IMR-90 (cell line): ENCODE results near the gene PARP11. TPM values are rescaled to one million over a fixed set of nuclear protein-coding genes. Genes with fewer than 3 reads are reported as not detected.

Experiments used
- ATAC-seq: fragments of 200-7000 bp; cut with Tn5 transposase; 2 replicates; pipeline ENCODE4 v1.9.1; 2020; ENCODE audit warnings: low read depth, mild to moderate bottlenecking, moderate library complexity
- BruUV-seq: library from RNA; stranded (reverse); fragments of 400-500 nt; replicated peaks from 2 replicates; lab custom pipeline; 2021; lab: Mats Ljungman, UMichigan
- CTCF ChIA-PET: fragments of 300-600 bp; formaldehyde crosslinking; extraction: SDS; loops from one replicate; lab custom pipeline; 2021; ENCODE audit warnings: antibody characterized with exemption; lab: Yijun Ruan, JAX
- POLR2A ChIA-PET: fragments of 300-600 bp; sonication (Branson Sonifier 250); formaldehyde crosslinking; loops from one replicate; lab custom pipeline; 2022; ENCODE audit warnings: antibody characterized with exemption; ENCODE audit not compliant: unreplicated experiment; lab: Charles Lee
- DNase-seq: peaks from one replicate; pipeline ENCODE4 v3.0.0; 2013
- H2AFZ ChIP-seq: replicated peaks from 2 replicates; pipeline ENCODE3; 2013; ENCODE audit warnings: low read length, mild to moderate bottlenecking; ENCODE audit not compliant: poor library complexity
- H2AK5ac ChIP-seq: 2 replicates; pipeline ENCODE4 v1.6.1; 2013; ENCODE audit warnings: low read depth, low read length, inconsistent platforms
- H2AK9ac ChIP-seq: replicated peaks from 2 replicates; pipeline ENCODE3; 2013; ENCODE audit warnings: mild to moderate bottlenecking, low read depth, low read length, moderate library complexity; ENCODE audit not compliant: poor library complexity
- H2BK120ac ChIP-seq: 2 replicates; pipeline ENCODE4 v1.6.1; 2013; ENCODE audit warnings: low read depth, low read length, inconsistent platforms
- H2BK15ac ChIP-seq: 3 replicates; pipeline ENCODE4 v1.6.1; 2013; ENCODE audit warnings: low read depth, low read length, inconsistent platforms
- H2BK20ac ChIP-seq: 2 replicates; pipeline ENCODE4 v1.6.1; 2013; ENCODE audit warnings: low read depth, mild to moderate bottlenecking, inconsistent platforms, low read length, moderate library complexity
- H2BK5ac ChIP-seq: 2 replicates; pipeline ENCODE4 v1.6.1; 2013; ENCODE audit warnings: mild to moderate bottlenecking, low read depth, low read length, inconsistent platforms; ENCODE audit not compliant: poor library complexity, severe bottlenecking
- H3K14ac ChIP-seq: replicated peaks from 2 replicates; pipeline ENCODE4 v1.6.1; 2013; ENCODE audit warnings: low read depth, low read length, inconsistent platforms
- H3K18ac ChIP-seq: 2 replicates; pipeline ENCODE4 v1.6.1; 2013; ENCODE audit warnings: low read depth, low read length, control low read depth
- H3K23ac ChIP-seq: 2 replicates; pipeline ENCODE4 v1.6.1; 2013; ENCODE audit warnings: low read depth, low read length, inconsistent platforms
- H3K27ac ChIP-seq: 2 replicates; pipeline ENCODE4 v1.5.1; 2013; ENCODE audit warnings: mild to moderate bottlenecking, control low read depth, low read length; ENCODE audit not compliant: insufficient read depth
- H3K27me3 ChIP-seq: 2 replicates; pipeline ENCODE4 v1.6.1; 2013; ENCODE audit warnings: low read length; ENCODE audit not compliant: control insufficient read depth, insufficient read depth
- H3K36me3 ChIP-seq: 2 replicates; pipeline ENCODE4 v1.6.1; 2013; ENCODE audit warnings: low read length, mixed read lengths; ENCODE audit not compliant: control insufficient read depth, insufficient read depth
- H3K4ac ChIP-seq: 2 replicates; pipeline ENCODE4 v1.6.1; 2013; ENCODE audit warnings: low read depth, low read length, inconsistent platforms
- H3K4me1 ChIP-seq: 2 replicates; pipeline ENCODE4 v1.6.1; 2013; ENCODE audit warnings: low read length, mixed read lengths; ENCODE audit not compliant: control insufficient read depth, insufficient read depth
- H3K4me2 ChIP-seq: 2 replicates; pipeline ENCODE4 v1.6.1; 2013; ENCODE audit warnings: low read depth, mild to moderate bottlenecking, control low read depth, low read length, moderate library complexity
- H3K4me3 ChIP-seq: 2 replicates; pipeline ENCODE4 v1.5.1; 2013; ENCODE audit warnings: low read depth, mild to moderate bottlenecking, control low read depth, low read length, moderate library complexity; ENCODE audit not compliant: insufficient read depth
- H3K56ac ChIP-seq: 2 replicates; pipeline ENCODE4 v1.6.1; 2013; ENCODE audit warnings: low read length, inconsistent platforms; ENCODE audit not compliant: insufficient read depth; ENCODE audit errors: extremely low read depth
- H3K79me1 ChIP-seq, 2 experiments: 2 replicates each; pipeline ENCODE4 v1.6.1; 2013; ENCODE audit warnings: low read length in 2 of 2, inconsistent platforms in 1 of 2, low read depth in 1 of 2
- H3K9ac ChIP-seq: 2 replicates; pipeline ENCODE4 v1.6.1; 2013; ENCODE audit warnings: low read depth, low read length, control low read depth
- H3K9me1 ChIP-seq: 2 replicates; pipeline ENCODE4 v1.6.1; 2013; ENCODE audit warnings: low read length, inconsistent platforms; ENCODE audit not compliant: insufficient read depth
- H3K9me3 ChIP-seq: 2 replicates; pipeline ENCODE4 v1.6.1; 2013; ENCODE audit warnings: low read length; ENCODE audit not compliant: control insufficient read depth, insufficient read depth
- H4K20me1 ChIP-seq: 2 replicates; pipeline ENCODE4 v1.6.1; 2013; ENCODE audit warnings: low read length, inconsistent platforms; ENCODE audit not compliant: insufficient read depth
- H4K5ac ChIP-seq: 2 replicates; pipeline ENCODE4 v1.6.1; 2013; ENCODE audit warnings: mild to moderate bottlenecking, low read depth, low read length, control low read depth
- H4K8ac ChIP-seq, 2 experiments: 2 replicates each; pipeline ENCODE4 v1.6.1; 2013; ENCODE audit warnings: low read depth in 2 of 2, low read length in 2 of 2, control low read depth in 1 of 2, inconsistent platforms in 1 of 2
- H4K91ac ChIP-seq: 2 replicates; pipeline ENCODE4 v1.6.1; 2013; ENCODE audit warnings: low read depth, low read length, inconsistent platforms; ENCODE audit not compliant: insufficient read depth
- CEBPB ChIP-seq: IDR thresholded peaks from 2 replicates; pipeline ENCODE4 v1.6.1; 2012; ENCODE audit warnings: low read depth, low read length, improper control_type of control experiment
- CTCF ChIP-seq: conservative IDR thresholded peaks from 2 replicates; pipeline ENCODE4 v1.5.1; 2012; ENCODE audit warnings: mild to moderate bottlenecking, low read depth, low read length, improper control_type of control experiment
- ELK1 ChIP-seq: fragments of 150-350 bp; IDR thresholded peaks from 2 replicates; pipeline ENCODE4 v1.6.1; 2016; ENCODE audit warnings: low read depth, mild to moderate bottlenecking, low read length, moderate library complexity, borderline replicate concordance
- FOS ChIP-seq: fragments of 150-350 bp; IDR thresholded peaks from 2 replicates; pipeline ENCODE4 v1.6.1; 2016; ENCODE audit warnings: low read depth, low read length
- MAFK ChIP-seq: IDR thresholded peaks from 2 replicates; pipeline ENCODE4 v1.6.1; 2012; ENCODE audit warnings: low read depth, low read length, improper control_type of control experiment
- MXI1 ChIP-seq: IDR thresholded peaks from 2 replicates; pipeline ENCODE4 v1.6.1; 2012; ENCODE audit warnings: low read depth, mild to moderate bottlenecking, low read length, moderate library complexity, borderline replicate concordance
- POLR2A ChIP-seq: IDR thresholded peaks from 2 replicates; pipeline ENCODE4 v1.6.1; 2012; ENCODE audit warnings: mild to moderate bottlenecking, low read depth, low read length
- RAD21 ChIP-seq: IDR thresholded peaks from 2 replicates; pipeline ENCODE4 v1.6.1; 2012; ENCODE audit warnings: low read length, improper control_type of control experiment
- RCOR1 ChIP-seq: IDR thresholded peaks from 2 replicates; pipeline ENCODE4 v1.6.1; 2012; ENCODE audit warnings: mild to moderate bottlenecking, low read length, improper control_type of control experiment; ENCODE audit not compliant: insufficient replicate concordance
- SMC3 ChIP-seq: fragments of 150-350 bp; IDR thresholded peaks from 2 replicates; pipeline ENCODE4 v1.6.1; 2016; ENCODE audit warnings: low read depth, mild to moderate bottlenecking, antibody characterized with exemption, low read length, moderate library complexity
- WGBS, 2 experiments: methylation state at CpG; one replicate each; pipeline versions ENCODE4 v1.1.5 to v1.1.7; 2013; ENCODE audit warnings: missing lambda C conversion rate in 2 of 2; ENCODE audit not compliant: insufficient read length in 1 of 2; ENCODE audit errors: extremely low coverage in 2 of 2; 5-methylcytosine and 5-hydroxymethylcytosine counted together
- dilution Hi-C: fragments of 300-500 bp; cut with HindIII; formaldehyde crosslinking; loops from one replicate; pipeline ENCODE4 v1.14.3; 2018; ENCODE audit warnings: low sequenced_read_pairs; ENCODE audit not compliant: unreplicated experiment
- in situ Hi-C: fragments of 300-500 bp; cut with MboI; formaldehyde crosslinking; loops from 3 replicates; pipeline ENCODE4 v1.14.3; 2019; ENCODE audit warnings: low sequenced_read_pairs, inconsistent platforms, mixed read lengths
- intact Hi-C: fragments of 100-400 bp; cut with micrococcal nuclease; formaldehyde crosslinking; loops from 2 replicates; pipeline ENCODE4 v1.10.0; 2022
- polyA plus RNA-seq, 3 experiments: library from polyadenylated mRNA; depleted of rRNA; stranded (reverse); fragments of >200 nt; gene quantifications; 2 replicates each; pipeline ENCODE4 v1.2.3, GENCODE V29; 2012; ENCODE audit warnings: low replicate concordance in 1 of 3
- total RNA-seq: library from RNA; depleted of rRNA; stranded (reverse); fragments of >200 nt; gene quantifications from 2 replicates; pipeline ENCODE4 v1.2.3, GENCODE V29; 2012

The PARP11 gene
- total and polyA plus RNA-seq, 2 of the 4 experiments (the other 2 are of a cell fraction): 1.8 to 3.0 TPM

- Histone ChIP-seq H4K8ac (no peak overlapping the region), H3K4me2 (no peak overlapping the region), H3K18ac (no peak overlapping the region), H3K4me3 (no peak overlapping the region), H2AFZ (no peak overlapping the region), H3K79me1 (no peaks in the 10 kb centered on the region), H2AK9ac (no peak overlapping the region), H3K27ac (no peak overlapping the region), H3K4me1 (no peaks in the 10 kb centered on the region), H4K5ac (no peak overlapping the region), H3K36me3 (no peaks in the 10 kb centered on the region), H3K56ac (no peak overlapping the region), H4K91ac (no peak overlapping the region), H3K9me1 (no peaks in the 10 kb centered on the region), H4K20me1 (no peaks in the 10 kb centered on the region), H3K14ac (no peak overlapping the region), H2BK120ac (no peak overlapping the region), H3K23ac (no peak overlapping the region), H2BK5ac (no peak overlapping the region), H3K4ac (no peak overlapping the region), H3K9me3 (no peaks in the 10 kb centered on the region), H2BK15ac (no peak overlapping the region), H3K9ac (no peak overlapping the region), H2AK5ac (no peak overlapping the region), H3K27me3 (no peaks in the 10 kb centered on the region), H2BK20ac (no peak overlapping the region)
- WGBS, 2 experiments: no CpG with 5 or more reads among the region's 6 CpGs
- DNase-seq (no peak), ATAC-seq (no peak)
- dilution Hi-C loops: no loop called here
- ChIA-PET CTCF (interaction anchor here (1.1 to 4.3 kb wide), 2 partner anchors 9 to 509 kb away, joined by 3 to 20 read pairs; no protein-coding TSS in a partner anchor), POLR2A (interaction anchor here (0.7 kb wide), 1 partner anchor 1440 kb away, joined by 5 read pairs; no protein-coding TSS in a partner anchor)
- TF ChIP-seq POLR2A: no peak
- TF ChIP-seq CTCF: no peak
- TF ChIP-seq RCOR1: no peak
- TF ChIP-seq SMC3: no peak
- TF ChIP-seq ELK1: no peak
- TF ChIP-seq MXI1: no peak
- TF ChIP-seq RAD21: no peak
- TF ChIP-seq CEBPB: no peak
- no peak for TF ChIP-seq FOS
- TF ChIP-seq MAFK: no peak
- in situ Hi-C loops: loop anchor here (10.0 kb wide), 1 partner anchor 515 kb away; no protein-coding TSS in a partner anchor
- intact Hi-C loops: no loop called here
- BruUV-seq: no TSS peak
Observed at GRCh38 chr12:3809357-3810015, 63.7 kb downstream of the PARP11 start.
